Astrocyte (in vitro differentiated cells and primary cell): ENCODE data around the gene RASA1. TPM values are rescaled to one million over a fixed set of nuclear protein-coding genes. Genes with fewer than 3 reads are reported as not detected.

ENCODE experiments used
- DNase-seq: peaks from one replicate; pipeline ENCODE4 v3.0.0-alpha.2; 2010; ENCODE audit warnings: low read depth
- FAIRE-seq: peaks from 2 replicates; lab custom pipeline; 2011; peaks lifted over from hg19 to GRCh38; lab: Jason Lieb, UNC
- H2AFZ ChIP-seq: 2 replicates; pipeline ENCODE4 v1.6.0; 2012; ENCODE audit warnings: low read depth, low read length, inconsistent platforms
- H3K27ac ChIP-seq: 2 replicates; pipeline ENCODE4 v1.5.1; 2011; ENCODE audit warnings: low read depth, low read length, inconsistent platforms
- H3K27me3 ChIP-seq: 2 replicates; pipeline ENCODE4 v1.6.0; 2011; ENCODE audit warnings: low read length, inconsistent platforms; ENCODE audit not compliant: insufficient read depth
- H3K36me3 ChIP-seq: 2 replicates; pipeline ENCODE4 v1.5.1; 2011; ENCODE audit warnings: low read length, inconsistent platforms; ENCODE audit not compliant: insufficient read depth
- H3K4me1 ChIP-seq: 2 replicates; pipeline ENCODE4 v1.5.1; 2011; ENCODE audit warnings: low read length, inconsistent platforms; ENCODE audit not compliant: insufficient read depth
- H3K4me2 ChIP-seq: 2 replicates; pipeline ENCODE4 v1.6.0; 2012; ENCODE audit warnings: low read length, inconsistent platforms
- H3K4me3 ChIP-seq: 2 replicates; pipeline ENCODE4 v1.5.1; 2011; ENCODE audit warnings: low read depth, mild to moderate bottlenecking, low read length, inconsistent platforms; ENCODE audit not compliant: insufficient read depth
- H3K79me2 ChIP-seq: 2 replicates; pipeline ENCODE4 v1.6.0; 2012; ENCODE audit warnings: mild to moderate bottlenecking, low read length, inconsistent platforms; ENCODE audit not compliant: insufficient read depth
- H3K9ac ChIP-seq: 2 replicates; pipeline ENCODE4 v1.6.0; 2012; ENCODE audit warnings: mild to moderate bottlenecking, low read length, inconsistent platforms
- H3K9me3 ChIP-seq: 2 replicates; pipeline ENCODE4 v1.5.1; 2012; ENCODE audit warnings: low read depth, mild to moderate bottlenecking, low read length, inconsistent platforms; ENCODE audit not compliant: insufficient read depth
- H4K20me1 ChIP-seq: 2 replicates; pipeline ENCODE4 v1.6.0; 2012; ENCODE audit warnings: low read length, inconsistent platforms; ENCODE audit not compliant: insufficient read depth
- H3K27ac Mint-ChIP-seq: one replicate; pipeline ENCODE4 v1.8.0; 2021; ENCODE audit warnings: mild to moderate bottlenecking, mixed read lengths; ENCODE audit not compliant: unreplicated experiment
- H3K27me3 Mint-ChIP-seq: one replicate; pipeline ENCODE4 v1.8.0; 2021; ENCODE audit warnings: low read depth, mixed read lengths; ENCODE audit not compliant: unreplicated experiment
- H3K36me3 Mint-ChIP-seq: one replicate; pipeline ENCODE4 v1.8.0; 2021; ENCODE audit warnings: low read depth, mixed read lengths; ENCODE audit not compliant: unreplicated experiment
- H3K4me1 Mint-ChIP-seq: one replicate; pipeline ENCODE4 v1.8.0; 2021; ENCODE audit warnings: low read depth, mixed read lengths; ENCODE audit not compliant: unreplicated experiment
- H3K4me3 Mint-ChIP-seq: one replicate; pipeline ENCODE4 v1.8.0; 2021; ENCODE audit warnings: mild to moderate bottlenecking, moderate library complexity, mixed read lengths; ENCODE audit not compliant: unreplicated experiment
- H3K9me3 Mint-ChIP-seq: one replicate; pipeline ENCODE4 v1.8.0; 2021; ENCODE audit warnings: mild to moderate bottlenecking, mixed read lengths; ENCODE audit not compliant: unreplicated experiment
- CTCF ChIP-seq: IDR thresholded peaks from 2 replicates; pipeline ENCODE4 v1.5.1; 2011; ENCODE audit warnings: low read depth, mild to moderate bottlenecking, inconsistent platforms, low read length, moderate library complexity; ENCODE audit not compliant: insufficient read depth
- EZH2 ChIP-seq: IDR thresholded peaks from 2 replicates; pipeline ENCODE4 v1.6.1; 2012; ENCODE audit warnings: mild to moderate bottlenecking, low read length, inconsistent platforms; ENCODE audit not compliant: insufficient read depth
- total RNA-seq: library from RNA; stranded (reverse); gene quantifications from 2 replicates; pipeline ENCODE4 v1.2.1, GENCODE V29; 2021

Gene RASA1
- total RNA-seq, 1 donor from 2014 or later, result 62.8 TPM

DNA sequence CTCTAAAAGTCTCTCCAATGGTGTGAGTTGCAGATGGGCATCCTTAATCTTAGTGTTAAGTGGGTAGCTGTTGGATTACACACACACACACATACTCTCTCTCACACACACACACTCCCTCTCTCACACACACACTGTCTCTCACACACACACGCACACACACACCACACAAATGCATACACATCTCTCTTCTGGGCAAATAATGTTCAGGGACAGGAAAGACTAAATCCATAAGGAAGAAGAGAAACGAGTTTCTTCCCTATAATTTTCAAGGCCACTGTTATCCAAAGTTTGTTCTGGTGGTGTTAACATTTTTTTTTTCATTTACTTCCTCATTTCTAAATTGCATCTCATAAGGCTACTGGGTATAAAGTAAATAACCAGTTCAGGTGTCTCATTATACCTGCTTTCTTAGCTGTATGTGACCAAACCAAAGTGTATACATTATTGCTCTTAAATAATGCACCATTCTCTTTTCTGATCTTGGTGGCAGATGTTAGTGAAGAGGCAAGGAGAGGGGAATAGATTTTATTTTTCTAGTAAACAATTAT is 167.5 kb downstream of the RASA1 start:
- no peaks in the 10 kb centered on the region for H3K36me3 ChIP-seq
- no peaks in the 10 kb centered on the region for H3K79me2 ChIP-seq
- no peak for DNase-seq
- H3K27ac ChIP-seq, result no peak overlapping the region
- TF ChIP-seq CTCF (no peak), EZH2 (no peak)
- H3K27ac Mint-ChIP-seq, result no peak overlapping the region
- no peak for FAIRE-seq
- H3K9me3 Mint-ChIP-seq, result no peaks in the 10 kb centered on the region
- no peaks in the 10 kb centered on the region for H3K9me3 ChIP-seq
- H4K20me1 ChIP-seq, result no peaks in the 10 kb centered on the region
- H3K4me2 ChIP-seq, result no peak overlapping the region
- no peak overlapping the region for H3K4me3 Mint-ChIP-seq
- no peaks in the 10 kb centered on the region for H3K4me1 ChIP-seq
- H3K36me3 Mint-ChIP-seq, result no peaks in the 10 kb centered on the region
- H3K9ac ChIP-seq, result no peak overlapping the region
- no peaks in the 10 kb centered on the region for H3K27me3 Mint-ChIP-seq
- H2AFZ ChIP-seq, result no peak overlapping the region
- H3K4me1 Mint-ChIP-seq, result no peaks in the 10 kb centered on the region
- H3K4me3 ChIP-seq, result no peak overlapping the region
- no peaks in the 10 kb centered on the region for H3K27me3 ChIP-seq

DNA sequence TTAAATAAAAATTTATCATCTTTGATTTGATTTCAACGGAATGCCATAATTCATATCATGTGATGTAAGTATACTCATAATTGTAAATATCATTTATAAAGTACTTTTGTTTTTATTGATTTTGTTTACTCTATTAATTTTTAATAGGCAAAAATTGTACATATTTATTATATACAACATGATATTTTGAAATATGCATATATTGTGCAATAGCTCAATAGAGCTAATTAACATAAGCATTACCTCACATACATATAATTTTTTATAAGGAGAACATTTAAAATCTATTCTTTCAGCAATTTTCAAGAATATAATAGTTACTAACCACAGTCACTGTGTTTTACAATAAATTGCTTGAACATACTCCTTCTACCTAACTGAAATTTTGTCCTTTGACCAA is 170.0 kb downstream of the RASA1 start:
- no peaks in the 10 kb centered on the region for H3K9me3 Mint-ChIP-seq
- H3K27me3 Mint-ChIP-seq, result no peaks in the 10 kb centered on the region
- H4K20me1 ChIP-seq, result no peaks in the 10 kb centered on the region
- H3K27ac ChIP-seq, result no peak overlapping the region
- H3K9ac ChIP-seq, result no peak overlapping the region
- DNase-seq (no peak), FAIRE-seq (no peak)
- no peaks in the 10 kb centered on the region for H3K27me3 ChIP-seq
- no peaks in the 10 kb centered on the region for H3K4me1 ChIP-seq
- no peaks in the 10 kb centered on the region for H3K4me1 Mint-ChIP-seq
- no peak overlapping the region for H3K4me2 ChIP-seq
- no peak overlapping the region for H3K4me3 Mint-ChIP-seq
- H3K36me3 Mint-ChIP-seq, result no peaks in the 10 kb centered on the region
- H3K27ac Mint-ChIP-seq, result no peak overlapping the region
- TF ChIP-seq CTCF, result no peak
- no peak for TF ChIP-seq EZH2
- no peak overlapping the region for H3K4me3 ChIP-seq
- H3K36me3 ChIP-seq, result no peaks in the 10 kb centered on the region
- H3K79me2 ChIP-seq, result no peaks in the 10 kb centered on the region
- no peak overlapping the region for H2AFZ ChIP-seq
- no peaks in the 10 kb centered on the region for H3K9me3 ChIP-seq

- H3K9me3 ChIP-seq, result no peaks in the 10 kb centered on the region
- H3K4me3 ChIP-seq, result no peak overlapping the region
- no peaks in the 10 kb centered on the region for H4K20me1 ChIP-seq
- H3K79me2 ChIP-seq, result no peaks in the 10 kb centered on the region
- H3K27me3 Mint-ChIP-seq, result no peaks in the 10 kb centered on the region
- H3K27ac Mint-ChIP-seq, result no peak overlapping the region
- no peaks in the 10 kb centered on the region for H3K36me3 Mint-ChIP-seq
- no peak overlapping the region for H3K4me2 ChIP-seq
- H2AFZ ChIP-seq, result no peak overlapping the region
- no peaks in the 10 kb centered on the region for H3K36me3 ChIP-seq
- H3K4me1 ChIP-seq, result no peaks in the 10 kb centered on the region
- no peak overlapping the region for H3K27ac ChIP-seq
- no peak for TF ChIP-seq CTCF
- TF ChIP-seq EZH2, result no peak
- FAIRE-seq, result no peak
- H3K9me3 Mint-ChIP-seq, result no peaks in the 10 kb centered on the region
- DNase-seq, result no peak
- no peaks in the 10 kb centered on the region for H3K27me3 ChIP-seq
- no peak overlapping the region for H3K4me3 Mint-ChIP-seq
- no peaks in the 10 kb centered on the region for H3K4me1 Mint-ChIP-seq
- no peak overlapping the region for H3K9ac ChIP-seq
Observed at GRCh38 chr5:87438231-87438630, 170.5 kb downstream of the RASA1 start.
